GM10248 (cell line): ENCODE data around the gene TRMU.

Experiments used
- CTCF ChIA-PET: fragments of 300-600 bp; sonication (Branson Sonifier 250); formaldehyde crosslinking; extraction: SDS; loops from one replicate; lab custom pipeline; 2021; ENCODE audit warnings: antibody characterized with exemption; lab: Yijun Ruan, JAX
- POLR2A ChIA-PET: fragments of 350-650 bp; sonication (Branson Sonifier 250); formaldehyde crosslinking; extraction: SDS; loops from one replicate; lab custom pipeline; 2020; ENCODE audit warnings: antibody characterized with exemption; lab: Yijun Ruan, JAX
- DNase-seq: peaks from one replicate; pipeline ENCODE4 v3.0.0; 2012; ENCODE audit errors: extremely low spot score
- CTCF ChIP-seq: IDR thresholded peaks from 2 replicates; pipeline ENCODE4 v1.5.1; 2012; ENCODE audit warnings: mild to moderate bottlenecking, low read depth; ENCODE audit errors: extremely low read depth, missing control alignments, control extremely low read depth

The TRMU gene

GRCh38 chr22:46330426-46330825, 5.1 kb upstream of the TRMU start:
- POLR2A ChIA-PET: no interaction called here
- CTCF ChIA-PET: interaction anchor here (0.8 to 2.9 kb wide), 5 partner anchors 9 to 336 kb away, joined by 3 to 10 read pairs (median 4); no protein-coding TSS in a partner anchor

GRCh38 chr22:46331496-46331895, 4.0 kb upstream of the TRMU start:
- ChIA-PET POLR2A (no interaction called here), CTCF (interaction anchor here (1.4 kb wide), 1 partner anchor 15 kb away, joined by 4 read pairs; no protein-coding TSS in a partner anchor)
- no peak for TF ChIP-seq CTCF
- no peak for DNase-seq

More at GRCh38 chr22:46330426-46330825, 5.1 kb upstream of the TRMU start:
- no peak for DNase-seq
- TF ChIP-seq CTCF: no peak

DNA sequence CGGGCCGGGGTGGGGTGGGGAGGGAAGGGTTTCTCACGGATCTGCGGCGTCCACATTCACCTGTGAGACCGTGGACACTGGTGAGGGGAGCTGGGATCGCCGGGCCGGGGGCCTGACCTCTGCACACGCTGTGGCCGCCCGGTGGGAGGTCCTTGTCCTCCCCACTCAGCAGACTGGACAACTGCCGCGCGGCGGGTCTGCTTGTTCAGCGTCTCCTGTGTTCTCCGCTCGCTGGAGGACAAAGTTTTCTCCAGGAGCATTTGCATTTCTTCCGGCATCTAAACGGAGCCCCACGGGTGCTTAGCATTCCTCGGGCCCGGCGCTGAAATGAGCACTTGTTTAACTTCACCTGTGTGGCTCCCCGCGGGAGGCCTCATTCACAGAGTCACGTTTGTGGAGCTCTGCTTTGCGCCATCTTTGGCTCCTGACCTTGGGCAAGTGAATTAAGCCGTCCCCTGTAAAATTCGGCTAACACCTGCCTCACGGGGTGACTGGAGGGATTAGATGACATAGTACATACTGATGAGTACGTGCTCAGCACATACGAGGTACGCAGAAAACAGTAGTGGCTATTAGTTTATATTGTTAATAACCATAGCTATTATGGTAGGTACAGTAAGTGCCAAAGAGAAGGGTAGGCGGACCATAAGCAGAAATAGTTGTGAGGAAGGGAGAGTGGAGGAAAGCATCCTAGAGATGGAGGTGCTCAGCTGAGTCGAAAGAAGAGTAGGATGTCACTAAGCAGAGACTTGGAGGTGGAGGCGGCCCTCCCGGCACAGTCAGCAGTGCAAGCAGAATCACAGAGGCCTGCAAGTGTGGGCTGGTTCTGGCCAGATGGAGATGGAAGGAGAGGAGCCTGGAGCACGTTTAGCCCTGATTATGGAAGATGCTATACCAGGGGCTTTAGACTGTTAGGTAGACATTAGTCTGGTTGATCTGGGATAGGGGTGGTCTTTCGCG, 885 bp downstream of the TRMU start:
- ChIA-PET CTCF (interaction anchor here (0.7 to 3.3 kb wide), 4 partner anchors 26 to 330 kb away, joined by 3 to 13 read pairs (median 6); no protein-coding TSS in a partner anchor), POLR2A (interaction anchor here (0.5 kb wide), 1 partner anchor 123 kb away, joined by 3 read pairs; no protein-coding TSS in a partner anchor)
- no peak for DNase-seq
- no peak for TF ChIP-seq CTCF

- CTCF ChIA-PET: interaction anchor here (0.6 kb wide), 1 partner anchor 226 kb away, joined by 3 read pairs; no protein-coding TSS in a partner anchor
- TF ChIP-seq CTCF: no peak
- POLR2A ChIA-PET: no interaction called here
Measured at GRCh38 chr22:46337870-46338269, 2.4 kb downstream of the TRMU start.

DNA sequence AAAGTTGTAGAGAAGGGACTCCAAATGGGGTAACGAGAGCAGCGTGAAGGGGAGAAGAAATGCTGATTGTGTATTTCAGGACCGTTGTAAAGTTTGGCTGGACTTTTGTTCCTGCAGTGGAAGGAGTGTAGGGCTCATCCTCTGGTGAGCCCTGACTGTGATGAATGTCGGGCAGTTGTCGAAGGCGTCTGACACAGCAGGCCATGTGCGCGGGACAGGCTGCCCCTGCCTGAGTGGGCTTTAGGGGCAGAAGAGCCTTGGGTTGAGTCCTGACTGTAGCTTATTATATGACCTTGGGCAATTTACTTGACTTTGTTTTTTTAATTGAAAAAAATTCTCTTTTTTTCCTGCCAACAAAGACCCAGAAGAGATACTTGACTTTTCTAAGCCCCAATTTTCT, 3.1 kb downstream of the TRMU start:
- ChIA-PET CTCF (interaction anchor here (1.1 kb wide), 1 partner anchor 11 kb away, joined by 3 read pairs; no protein-coding TSS in a partner anchor), POLR2A (no interaction called here)
- no peak for DNase-seq
- no peak for TF ChIP-seq CTCF

More at GRCh38 chr22:46337870-46338269, 2.4 kb downstream of the TRMU start:
- DNase-seq: no peak

- no peak for DNase-seq
- ChIA-PET POLR2A (interaction anchor here (0.6 kb wide), 1 partner anchor 13 kb away, joined by 3 read pairs; no protein-coding TSS in a partner anchor), CTCF (interaction anchor here (1.0 to 1.3 kb wide), 2 partner anchors 16 to 334 kb away, joined by 4 to 5 read pairs; no protein-coding TSS in a partner anchor)
- TF ChIP-seq CTCF: no peak
Measured at GRCh38 chr22:46339956-46340355, 4.4 kb downstream of the TRMU start.
